ENCODE results near the gene CST4. TPM values are rescaled to one million over a fixed set of nuclear protein-coding genes. Genes with fewer than 3 reads are reported as not detected.

Gene CST4
- total RNA-seq, 2 experiments from 2014 or later = not detected

GRCh38 chr20:23656372-23656771 is 32.5 kb downstream of the CST4 start:
- ATAC-seq = no peak
- no peaks in the 10 kb centered on the region for H3K4me1 Mint-ChIP-seq (ENCODE audit: low read depth)

GRCh38 chr20:23655491-23656211 is 33.2 kb downstream of the CST4 start:
- H3K36me3 Mint-ChIP-seq (ENCODE audit: low read depth) = no peaks in the 10 kb centered on the region
- H3K27me3 Mint-ChIP-seq (ENCODE audit: low read depth) = peaks cover 10% of the 10 kb centered on the region
- no peak overlapping the region for H3K27ac Mint-ChIP-seq
- no peaks in the 10 kb centered on the region for H3K9me3 Mint-ChIP-seq (ENCODE audit: insufficient read depth)
- ChIA-PET POLR2A (no interaction called here), CTCF (interaction anchor here (1.0 kb wide), 1 partner anchor 12 kb away, joined by 3 read pairs; no protein-coding TSS in a partner anchor)
- no peak overlapping the region for H3K4me3 Mint-ChIP-seq
- ATAC-seq (no peak), DNase-seq (no peak)
- H3K4me1 Mint-ChIP-seq (ENCODE audit: low read depth) = no peaks in the 10 kb centered on the region

More at GRCh38 chr20:23656372-23656771, 32.5 kb downstream of the CST4 start:
- no peak overlapping the region for H3K27ac Mint-ChIP-seq
- no peak overlapping the region for H3K4me3 Mint-ChIP-seq
- DNase-seq = no peak
- ChIA-PET CTCF (interaction anchor here (1.0 kb wide), 1 partner anchor 11 kb away, joined by 3 read pairs; no protein-coding TSS in a partner anchor), POLR2A (no interaction called here)
- H3K9me3 Mint-ChIP-seq (ENCODE audit: insufficient read depth) = no peaks in the 10 kb centered on the region
- H3K27me3 Mint-ChIP-seq (ENCODE audit: low read depth) = peaks cover 10% of the 10 kb centered on the region
- no peaks in the 10 kb centered on the region for H3K36me3 Mint-ChIP-seq (ENCODE audit: low read depth)

- H3K4me1 Mint-ChIP-seq (ENCODE audit: low read depth) = no peaks in the 10 kb centered on the region
- no peaks in the 10 kb centered on the region for H3K9me3 Mint-ChIP-seq (ENCODE audit: insufficient read depth)
- DNase-seq (no peak), ATAC-seq (no peak)
- no peaks in the 10 kb centered on the region for H3K36me3 Mint-ChIP-seq (ENCODE audit: low read depth)
- peaks cover 10% of the 10 kb centered on the region for H3K27me3 Mint-ChIP-seq (ENCODE audit: low read depth)
- ChIA-PET POLR2A (no interaction called here), CTCF (interaction anchor here (0.8 kb wide), 1 partner anchor 14 kb away, joined by 3 read pairs; no protein-coding TSS in a partner anchor)
- no peak overlapping the region for H3K27ac Mint-ChIP-seq
- no peak overlapping the region for H3K4me3 Mint-ChIP-seq
Measured at GRCh38 chr20:23654717-23655116, 34.1 kb downstream of the CST4 start.

GRCh38 chr20:23654000-23654399 is 34.8 kb downstream of the CST4 start:
- no peaks in the 10 kb centered on the region for H3K4me1 Mint-ChIP-seq (ENCODE audit: low read depth)
- DNase-seq (no peak), ATAC-seq (no peak)
- peaks cover 10% of the 10 kb centered on the region for H3K27me3 Mint-ChIP-seq (ENCODE audit: low read depth)
- ChIA-PET CTCF (no interaction called here), POLR2A (no interaction called here)
- H3K9me3 Mint-ChIP-seq (ENCODE audit: insufficient read depth) = no peaks in the 10 kb centered on the region
- H3K36me3 Mint-ChIP-seq (ENCODE audit: low read depth) = no peaks in the 10 kb centered on the region
- H3K4me3 Mint-ChIP-seq = no peak overlapping the region
- H3K27ac Mint-ChIP-seq = no peak overlapping the region

GRCh38 chr20:23653400-23653938 is 35.4 kb downstream of the CST4 start:
- ATAC-seq = no peak
- H3K36me3 Mint-ChIP-seq (ENCODE audit: low read depth) = no peaks in the 10 kb centered on the region
- H3K27ac Mint-ChIP-seq = no peak overlapping the region
- ChIA-PET POLR2A (no interaction called here), CTCF (no interaction called here)
- H3K4me3 Mint-ChIP-seq = no peak overlapping the region
- no peaks in the 10 kb centered on the region for H3K9me3 Mint-ChIP-seq (ENCODE audit: insufficient read depth)
- no peaks in the 10 kb centered on the region for H3K4me1 Mint-ChIP-seq (ENCODE audit: low read depth)
- DNase-seq = no peak
- H3K27me3 Mint-ChIP-seq (ENCODE audit: low read depth) = peaks cover 10% of the 10 kb centered on the region

GRCh38 chr20:23652926-23653325 is 35.9 kb downstream of the CST4 start:
- POLR2A ChIA-PET = no interaction called here

GRCh38 chr20:23652371-23652770 is 36.5 kb downstream of the CST4 start:
- Mint-ChIP-seq H3K27me3 (ENCODE audit: low read depth) (peaks cover 10% of the 10 kb centered on the region), H3K36me3 (ENCODE audit: low read depth) (no peaks in the 10 kb centered on the region), H3K9me3 (ENCODE audit: insufficient read depth) (no peaks in the 10 kb centered on the region), H3K4me3 (no peak overlapping the region), H3K27ac (no peak overlapping the region), H3K4me1 (ENCODE audit: low read depth) (no peaks in the 10 kb centered on the region)
- ChIA-PET CTCF (no interaction called here), POLR2A (no interaction called here)
- ATAC-seq = no peak
- DNase-seq = no peak

More at GRCh38 chr20:23652926-23653325, 35.9 kb downstream of the CST4 start:
- no peaks in the 10 kb centered on the region for H3K9me3 Mint-ChIP-seq (ENCODE audit: insufficient read depth)
- CTCF ChIA-PET = no interaction called here
- no peaks in the 10 kb centered on the region for H3K4me1 Mint-ChIP-seq (ENCODE audit: low read depth)
- DNase-seq (no peak), ATAC-seq (no peak)
- peaks cover 10% of the 10 kb centered on the region for H3K27me3 Mint-ChIP-seq (ENCODE audit: low read depth)
- no peak overlapping the region for H3K27ac Mint-ChIP-seq
- H3K36me3 Mint-ChIP-seq (ENCODE audit: low read depth) = no peaks in the 10 kb centered on the region
- H3K4me3 Mint-ChIP-seq = no peak overlapping the region

- Mint-ChIP-seq H3K27ac (no peak overlapping the region), H3K9me3 (ENCODE audit: insufficient read depth) (no peaks in the 10 kb centered on the region), H3K27me3 (ENCODE audit: low read depth) (peaks cover 4% of the 10 kb centered on the region), H3K4me3 (no peak overlapping the region), H3K4me1 (ENCODE audit: low read depth) (no peaks in the 10 kb centered on the region), H3K36me3 (ENCODE audit: low read depth) (no peaks in the 10 kb centered on the region)
- CTCF ChIA-PET = no interaction called here
- ATAC-seq (no peak), DNase-seq (no peak)
- POLR2A ChIA-PET = no interaction called here
Measured at GRCh38 chr20:23651117-23651516, 37.7 kb downstream of the CST4 start.

- DNase-seq = no peak
- Mint-ChIP-seq H3K4me3 (no peak overlapping the region), H3K9me3 (ENCODE audit: insufficient read depth) (no peaks in the 10 kb centered on the region), H3K36me3 (ENCODE audit: low read depth) (no peaks in the 10 kb centered on the region), H3K27me3 (ENCODE audit: low read depth) (peaks cover 4% of the 10 kb centered on the region), H3K27ac (no peak overlapping the region), H3K4me1 (ENCODE audit: low read depth) (no peaks in the 10 kb centered on the region)
- POLR2A ChIA-PET = no interaction called here
- ATAC-seq = no peak
- CTCF ChIA-PET = interaction anchor here (0.6 kb wide), 1 partner anchor 75 kb away, joined by 3 read pairs; no protein-coding TSS in a partner anchor
Measured at GRCh38 chr20:23649830-23650417, 38.9 kb downstream of the CST4 start.

GRCh38 chr20:23649242-23649641 is 39.6 kb downstream of the CST4 start:
- DNase-seq (no peak), ATAC-seq (no peak)
- Mint-ChIP-seq H3K27ac (no peak overlapping the region), H3K4me3 (no peak overlapping the region), H3K27me3 (ENCODE audit: low read depth) (peaks cover under 1% of the 10 kb centered on the region), H3K9me3 (ENCODE audit: insufficient read depth) (no peaks in the 10 kb centered on the region), H3K36me3 (ENCODE audit: low read depth) (no peaks in the 10 kb centered on the region), H3K4me1 (ENCODE audit: low read depth) (no peaks in the 10 kb centered on the region)
- CTCF ChIA-PET = interaction anchor here (0.6 kb wide), 1 partner anchor 74 kb away, joined by 3 read pairs; no protein-coding TSS in a partner anchor
- POLR2A ChIA-PET = no interaction called here

- ATAC-seq (no peak), DNase-seq (no peak)
- Mint-ChIP-seq H3K9me3 (ENCODE audit: insufficient read depth) (no peaks in the 10 kb centered on the region), H3K27me3 (ENCODE audit: low read depth) (no peaks in the 10 kb centered on the region), H3K27ac (no peak overlapping the region), H3K36me3 (ENCODE audit: low read depth) (no peaks in the 10 kb centered on the region), H3K4me1 (ENCODE audit: low read depth) (no peaks in the 10 kb centered on the region), H3K4me3 (no peak overlapping the region)
- ChIA-PET CTCF (no interaction called here), POLR2A (no interaction called here)
Measured at GRCh38 chr20:23647346-23647745, 41.5 kb downstream of the CST4 start.

GRCh38 chr20:23646106-23646873 is 42.5 kb downstream of the CST4 start:
- ChIA-PET POLR2A (no interaction called here), CTCF (interaction anchor here (0.9 kb wide), 1 partner anchor 586 kb away, joined by 3 read pairs; no protein-coding TSS in a partner anchor)
- DNase-seq (no peak), ATAC-seq (no peak)
- Mint-ChIP-seq H3K36me3 (ENCODE audit: low read depth) (no peaks in the 10 kb centered on the region), H3K4me1 (ENCODE audit: low read depth) (no peaks in the 10 kb centered on the region), H3K27ac (no peak overlapping the region), H3K4me3 (no peak overlapping the region), H3K27me3 (ENCODE audit: low read depth) (no peaks in the 10 kb centered on the region), H3K9me3 (ENCODE audit: insufficient read depth) (no peaks in the 10 kb centered on the region)

Data from activated CD8-positive, alpha-beta T cell treated with anti-CD3 and anti-CD28 coated beads, Interleukin-2, amount 10 ng/mL, durations not matched to agents 7 days and 5 days (primary cell).